PC-9 (cell line): Measurements from ENCODE around the gene SBF2. TPM values are rescaled to one million over a fixed set of nuclear protein-coding genes. Genes with fewer than 3 reads are reported as not detected.

Experiments
- BruUV-seq: library from RNA; stranded (reverse); fragments of 400-500 nt; replicated peaks from 2 replicates; lab custom pipeline; 2021; lab: Mats Ljungman, UMichigan
- CTCF ChIA-PET: fragments of 300-600 bp; sonication (Branson Sonifier 250); formaldehyde crosslinking; loops from one replicate; lab custom pipeline; 2022; ENCODE audit warnings: antibody characterized with exemption; lab: Charles Lee
- POLR2A ChIA-PET: fragments of 300-600 bp; sonication (Branson Sonifier 250); formaldehyde crosslinking; loops from one replicate; lab custom pipeline; 2022; ENCODE audit warnings: antibody characterized with exemption; ENCODE audit not compliant: unreplicated experiment; lab: Charles Lee
- DNase-seq, 2 experiments: peaks; one replicate each; pipeline versions ENCODE4 v3.0.0 to v3.0.0-alpha.2; 2015 to 2022; ENCODE audit warnings: mixed read lengths in 1 of 2
- H2AFZ ChIP-seq: fragments of 200-600 bp; sonication (generic); 2 replicates; pipeline ENCODE4 v1.8.1; 2017; ENCODE audit warnings: antibody characterized with exemption
- H3F3A ChIP-seq: fragments of 200-600 bp; sonication (generic); 2 replicates; pipeline ENCODE4 v1.8.1; 2017; ENCODE audit warnings: antibody characterized with exemption, mild to moderate bottlenecking, low read depth; ENCODE audit not compliant: insufficient read depth
- H3K27ac ChIP-seq: fragments of 200-600 bp; sonication (generic); 2 replicates; pipeline ENCODE4 v1.6.1; 2016; ENCODE audit warnings: mixed run types
- H3K27me3 ChIP-seq: fragments of 200-600 bp; sonication (generic); 2 replicates; pipeline ENCODE4 v1.6.1; 2016; ENCODE audit warnings: low read depth, mixed run types; ENCODE audit not compliant: insufficient read depth
- H3K36me3 ChIP-seq: fragments of 200-600 bp; sonication (generic); 2 replicates; pipeline ENCODE4 v1.6.1; 2016; ENCODE audit warnings: low read depth, mixed run types
- H3K4me1 ChIP-seq: fragments of 200-600 bp; sonication (generic); replicated peaks from 2 replicates; pipeline ENCODE4 v1.6.1; 2016; ENCODE audit warnings: mixed run types; ENCODE audit not compliant: insufficient read depth
- H3K4me2 ChIP-seq: fragments of 200-600 bp; sonication (generic); 2 replicates; pipeline ENCODE4 v1.6.1; 2017; ENCODE audit warnings: mixed run types
- H3K4me3 ChIP-seq: fragments of 200-600 bp; sonication (generic); 2 replicates; pipeline ENCODE4 v1.6.1; 2016; ENCODE audit warnings: mixed run types
- H3K79me2 ChIP-seq: fragments of 200-600 bp; sonication (generic); 2 replicates; pipeline ENCODE4 v1.6.1; 2017; ENCODE audit warnings: low read depth, mixed run types
- H3K9me2 ChIP-seq: fragments of 200-600 bp; sonication (generic); 2 replicates; pipeline ENCODE4 v1.8.1; 2017; ENCODE audit warnings: mild to moderate bottlenecking; ENCODE audit not compliant: insufficient read depth
- H3K9me3 ChIP-seq: fragments of 200-600 bp; sonication (generic); 2 replicates; pipeline ENCODE4 v1.8.1; 2016; ENCODE audit warnings: low read depth; ENCODE audit not compliant: insufficient read depth
- H4K20me1 ChIP-seq: fragments of 200-600 bp; sonication (generic); 2 replicates; pipeline ENCODE4 v1.8.1; 2017; ENCODE audit not compliant: insufficient read depth
- CTCF ChIP-seq: fragments of 200-600 bp; sonication (generic); conservative IDR thresholded peaks from 2 replicates; pipeline ENCODE4 v1.6.1; 2017; ENCODE audit warnings: mixed run types, antibody characterized with exemption, mild to moderate bottlenecking, moderate library complexity
- EZH2 ChIP-seq: fragments of 200-600 bp; sonication (generic); IDR thresholded peaks from 2 replicates; pipeline ENCODE4 v1.8.0; 2017; ENCODE audit warnings: antibody characterized with exemption, low read depth
- intact Hi-C: fragments of 100-400 bp; cut with micrococcal nuclease; formaldehyde crosslinking; loops from one replicate; pipeline ENCODE4 v1.10.0; 2022; ENCODE audit not compliant: unreplicated experiment
- total RNA-seq: library from RNA; stranded (reverse); gene quantifications from 2 replicates; pipeline ENCODE4 v1.2.3, GENCODE V29; 2021

SBF2 gene
- total RNA-seq, 1 experiment from 2014 or later: 18.6 TPM

- intact Hi-C loops: no loop called here
- no peaks in the 10 kb centered on the region for H3K36me3 ChIP-seq
- TF ChIP-seq EZH2: no peak
- no peak for TF ChIP-seq CTCF
- no peaks in the 10 kb centered on the region for H4K20me1 ChIP-seq
- H3K4me1 ChIP-seq: peaks cover 16% of the 10 kb centered on the region
- no peaks in the 10 kb centered on the region for H3K79me2 ChIP-seq
- DNase-seq: no peak
- no peaks in the 10 kb centered on the region for H3K27me3 ChIP-seq
- no peaks in the 10 kb centered on the region for H3K9me2 ChIP-seq
- H3F3A ChIP-seq: no peaks in the 10 kb centered on the region
- ChIA-PET POLR2A (no interaction called here), CTCF (no interaction called here)
- no peak overlapping the region for H3K27ac ChIP-seq
- H3K4me2 ChIP-seq: no peak overlapping the region
- H2AFZ ChIP-seq: no peak overlapping the region
- no peak overlapping the region for H3K4me3 ChIP-seq
- no peaks in the 10 kb centered on the region for H3K9me3 ChIP-seq
- BruUV-seq: no TSS peak
These were observed 486.9 kb downstream of the SBF2 start for GRCh38 chr11:9806946-9807687.

GRCh38 chr11:9804419-9804902, 489.6 kb downstream of the SBF2 start:
- H3K27me3 ChIP-seq: no peaks in the 10 kb centered on the region
- H3K4me1 ChIP-seq: peaks cover 24% of the 10 kb centered on the region
- no peaks in the 10 kb centered on the region for H3K36me3 ChIP-seq
- H3K9me2 ChIP-seq: no peaks in the 10 kb centered on the region
- no peaks in the 10 kb centered on the region for H3F3A ChIP-seq
- no peaks in the 10 kb centered on the region for H4K20me1 ChIP-seq
- no peak for TF ChIP-seq EZH2
- TF ChIP-seq CTCF: no peak
- intact Hi-C loops: no loop called here
- H3K4me3 ChIP-seq: no peak overlapping the region
- no peaks in the 10 kb centered on the region for H3K79me2 ChIP-seq
- DNase-seq: no peak
- no peaks in the 10 kb centered on the region for H3K9me3 ChIP-seq
- no TSS peak for BruUV-seq
- CTCF ChIA-PET: no interaction called here
- POLR2A ChIA-PET: interaction anchor here (0.5 kb wide), 1 partner anchor 339 kb away, joined by 4 read pairs; no protein-coding TSS in a partner anchor
- H3K4me2 ChIP-seq: no peak overlapping the region
- no peak overlapping the region for H3K27ac ChIP-seq
- no peak overlapping the region for H2AFZ ChIP-seq

- ChIA-PET CTCF (no interaction called here), POLR2A (interaction anchor here (0.5 to 0.6 kb wide), 2 partner anchors 245 to 338 kb away, joined by 3 to 4 read pairs; no protein-coding TSS in a partner anchor)
- no peak overlapping the region for H3K4me2 ChIP-seq
These were observed 490.2 kb downstream of the SBF2 start for GRCh38 chr11:9803685-9804418.

More at GRCh38 chr11:9803685-9804418, 490.2 kb downstream of the SBF2 start:
- peak overlapping the region; percentile 97 for H3K27ac ChIP-seq
- no peak for TF ChIP-seq CTCF
- TF ChIP-seq EZH2: no peak
- no peaks in the 10 kb centered on the region for H3F3A ChIP-seq
- intact Hi-C loops: no loop called here
- no peaks in the 10 kb centered on the region for H3K9me2 ChIP-seq
- no peaks in the 10 kb centered on the region for H3K36me3 ChIP-seq
- no peaks in the 10 kb centered on the region for H4K20me1 ChIP-seq
- BruUV-seq: no TSS peak
- H3K79me2 ChIP-seq: no peaks in the 10 kb centered on the region
- H3K9me3 ChIP-seq: no peaks in the 10 kb centered on the region
- no peak overlapping the region for H3K4me3 ChIP-seq
- DNase-seq: no peak
- H3K4me1 ChIP-seq: peaks cover 24% of the 10 kb centered on the region
- no peak overlapping the region for H2AFZ ChIP-seq
- no peaks in the 10 kb centered on the region for H3K27me3 ChIP-seq
